WTC11 (cell line): ENCODE measurements around the gene CDKN1C. TPM values are rescaled to one million over a fixed set of nuclear protein-coding genes. Genes with fewer than 3 reads are reported as not detected.

Experiments
- ATAC-seq: fragments of 200-7000 bp; cut with Tn5 transposase; 2 replicates; pipeline ENCODE4 v1.10.0; 2021; ENCODE audit warnings: mild to moderate bottlenecking, moderate library complexity
- CTCF ChIA-PET: fragments of 300-600 bp; sonication (Branson Sonifier 250); formaldehyde crosslinking; loops from one replicate; lab custom pipeline; 2021; ENCODE audit warnings: antibody characterized with exemption; lab: Charles Lee
- POLR2A ChIA-PET: fragments of 350-600 bp; sonication (Branson Sonifier 250); formaldehyde crosslinking; loops from one replicate; lab custom pipeline; 2021; ENCODE audit warnings: antibody characterized with exemption; lab: Charles Lee
- DNase-seq: peaks from one replicate; pipeline ENCODE4 v3.0.0; 2021; ENCODE audit warnings: low spot score
- H3K27ac Mint-ChIP-seq: 2 replicates; pipeline ENCODE4 v1.8.0; 2021; ENCODE audit warnings: mixed read lengths
- H3K27me3 Mint-ChIP-seq: 2 replicates; pipeline ENCODE4 v1.8.0; 2021; ENCODE audit warnings: low read depth, mild to moderate bottlenecking, moderate library complexity, mixed read lengths
- H3K36me3 Mint-ChIP-seq: 2 replicates; pipeline ENCODE4 v1.8.0; 2021; ENCODE audit warnings: mixed read lengths
- H3K4me1 Mint-ChIP-seq: 2 replicates; pipeline ENCODE4 v1.8.0; 2022; ENCODE audit warnings: mixed read lengths
- H3K4me3 Mint-ChIP-seq: 2 replicates; pipeline ENCODE4 v1.8.0; 2021; ENCODE audit warnings: mild to moderate bottlenecking, moderate library complexity, mixed read lengths
- H3K9me3 Mint-ChIP-seq: 2 replicates; pipeline ENCODE4 v1.8.0; 2021; ENCODE audit warnings: mixed read lengths
- AR ChIP-seq: fragments of 250-450 bp; sonication (Bioruptor Pico); IDR thresholded peaks from 2 replicates; pipeline ENCODE4 v1.9.0; 2021; ENCODE audit warnings: mild to moderate bottlenecking
- ATF3 ChIP-seq: sonication (generic); formaldehyde crosslinking; conservative IDR thresholded peaks from 2 replicates; pipeline ENCODE4 v1.8.1; 2022; ENCODE audit warnings: mild to moderate bottlenecking, missing genetic modification reagents
- CDX4 ChIP-seq: fragments of 250-450 bp; sonication (Bioruptor Pico); IDR thresholded peaks from 2 replicates; pipeline ENCODE4 v1.9.0; 2021; ENCODE audit warnings: moderate library complexity, mild to moderate bottlenecking, inconsistent platforms, borderline replicate concordance
- CREB1 ChIP-seq: sonication (generic); formaldehyde crosslinking; IDR thresholded peaks from 2 replicates; pipeline ENCODE4 v1.8.0; 2023; ENCODE audit warnings: mild to moderate bottlenecking, missing genetic modification reagents
- ELF4 ChIP-seq: sonication (generic); formaldehyde crosslinking; IDR thresholded peaks from 2 replicates; pipeline ENCODE4 v1.8.1; 2022; ENCODE audit warnings: low read depth, mild to moderate bottlenecking, moderate library complexity, missing genetic modification reagents
- ESRRA ChIP-seq: sonication (generic); formaldehyde crosslinking; IDR thresholded peaks from 2 replicates; pipeline ENCODE4 v1.8.1; 2022; ENCODE audit warnings: mild to moderate bottlenecking, missing genetic modification reagents, borderline replicate concordance
- MLX ChIP-seq: sonication (generic); formaldehyde crosslinking; IDR thresholded peaks from 2 replicates; pipeline ENCODE4 v1.8.1; 2023; ENCODE audit warnings: mild to moderate bottlenecking, missing genetic modification reagents, moderate library complexity
- NR2C2 ChIP-seq: sonication (generic); formaldehyde crosslinking; IDR thresholded peaks from 2 replicates; pipeline ENCODE4 v1.8.0; 2022; ENCODE audit warnings: mild to moderate bottlenecking, missing genetic modification reagents
- RELA ChIP-seq: sonication (generic); formaldehyde crosslinking; IDR thresholded peaks from 2 replicates; pipeline ENCODE4 v1.8.1; 2022; ENCODE audit warnings: missing genetic modification reagents, mild to moderate bottlenecking, borderline replicate concordance
- SMAD3 ChIP-seq: sonication (generic); formaldehyde crosslinking; IDR thresholded peaks from 2 replicates; pipeline ENCODE4 v1.8.0; 2022; ENCODE audit warnings: missing genetic modification reagents, mild to moderate bottlenecking, borderline replicate concordance
- SMAD4 ChIP-seq: sonication (generic); formaldehyde crosslinking; IDR thresholded peaks from 2 replicates; pipeline ENCODE4 v1.8.0; 2022; ENCODE audit warnings: mild to moderate bottlenecking, missing genetic modification reagents
- TCF7 ChIP-seq: sonication (generic); formaldehyde crosslinking; IDR thresholded peaks from 2 replicates; pipeline ENCODE4 v1.8.0; 2022; ENCODE audit warnings: mild to moderate bottlenecking, low read depth, missing genetic modification reagents, moderate library complexity
- ZBTB21 ChIP-seq: sonication (generic); formaldehyde crosslinking; IDR thresholded peaks from 2 replicates; pipeline ENCODE4 v1.8.1; 2023; ENCODE audit warnings: mild to moderate bottlenecking, missing genetic modification reagents, borderline replicate concordance
- ZBTB43 ChIP-seq: sonication (generic); formaldehyde crosslinking; IDR thresholded peaks from 2 replicates; pipeline ENCODE4 v1.8.1; 2023; ENCODE audit warnings: mild to moderate bottlenecking, missing genetic modification reagents
- ZMAT4 ChIP-seq: fragments of 250-450 bp; sonication (Bioruptor Pico); IDR thresholded peaks from 2 replicates; pipeline ENCODE4 v1.9.0; 2021; ENCODE audit warnings: mild to moderate bottlenecking
- ZNF138 ChIP-seq: sonication (generic); formaldehyde crosslinking; conservative IDR thresholded peaks from 2 replicates; pipeline ENCODE4 v1.8.1; 2022; ENCODE audit warnings: mild to moderate bottlenecking, moderate library complexity, missing genetic modification reagents
- ZNF232 ChIP-seq: sonication (generic); formaldehyde crosslinking; IDR thresholded peaks from 2 replicates; pipeline ENCODE4 v1.8.0; 2022; ENCODE audit warnings: mild to moderate bottlenecking, missing genetic modification reagents
- ZNF396 ChIP-seq: fragments of 250-450 bp; sonication (Bioruptor Pico); IDR thresholded peaks from 2 replicates; pipeline ENCODE4 v1.8.0; 2021; ENCODE audit warnings: mild to moderate bottlenecking, moderate library complexity, borderline replicate concordance
- ZNF423 ChIP-seq: fragments of 250-450 bp; sonication (Bioruptor Pico); IDR thresholded peaks from 2 replicates; pipeline ENCODE4 v2.1.2; 2022; ENCODE audit warnings: mild to moderate bottlenecking, moderate library complexity
- ZSCAN18 ChIP-seq: fragments of 250-450 bp; sonication (Bioruptor Pico); IDR thresholded peaks from 2 replicates; pipeline ENCODE4 v2.1.2; 2022; ENCODE audit warnings: mild to moderate bottlenecking, moderate library complexity
- total RNA-seq: library from RNA; stranded (reverse); gene quantifications from 3 replicates; pipeline ENCODE4 v1.2.3, GENCODE V29; 2021

Gene CDKN1C
- total RNA-seq, 1 experiment from 2014 or later, result 25.0 TPM

- CTCF ChIA-PET, result interaction anchor here (0.6 to 1.6 kb wide), 4 partner anchors 17 to 380 kb away, joined by 3 to 4 read pairs (median 4); no protein-coding TSS in a partner anchor
- POLR2A ChIA-PET, result interaction anchor here (0.5 kb wide), 1 partner anchor 342 kb away, joined by 4 read pairs; no protein-coding TSS in a partner anchor
- DNase-seq, result no peak
- Mint-ChIP-seq H3K27ac (0 out of 2 replicates have a peak overlapping the region, but pooled peaks have one; percentile 23), H3K36me3 (no peaks in the 10 kb centered on the region), H3K27me3 (peaks cover 17% of the 10 kb centered on the region), H3K4me1 (no peaks in the 10 kb centered on the region), H3K9me3 (no peaks in the 10 kb centered on the region), H3K4me3 (no peak overlapping the region)
- no peak for ATAC-seq
- TF ChIP-seq ZMAT4 (no peak), SMAD3 (no peak), ZNF423 (no peak), ATF3 (CRISPR knock-in tag) (no peak), AR (CRISPR knock-in tag) (no peak), CDX4 (CRISPR knock-in tag) (no peak), MLX (no peak), ZNF232 (CRISPR knock-in tag) (no peak), NR2C2 (CRISPR knock-in tag) (no peak), ZNF138 (CRISPR knock-in tag) (no peak), ZNF396 (CRISPR knock-in tag) (no peak), ZBTB43 (CRISPR knock-in tag) (no peak), RELA (CRISPR knock-in tag) (no peak), ESRRA (CRISPR knock-in tag) (no peak), TCF7 (no peak), ZSCAN18 (CRISPR knock-in tag) (no peak), SMAD4 (CRISPR knock-in tag) (no peak), ELF4 (CRISPR knock-in tag) (no peak), ZBTB21 (CRISPR knock-in tag) (no peak), CREB1 (no peak)
- TF ChIP-seq, all 79 proteins: peak for 0
Observed at GRCh38 chr11:2913019-2913431, 27.4 kb upstream of the CDKN1C start.
